Transverse colon (tissue), 4 donors: ENCODE measurements around the gene OCA2. TPM values are rescaled to one million over a fixed set of nuclear protein-coding genes. Genes with fewer than 3 reads are reported as not detected.
"Not testable (repeated sequence)": the region's sequence is repeated elsewhere in the genome, so short reads cannot be mapped to it uniquely, and the experiment has no call there.

Experiments
- DNase-seq: peaks from one replicate; pipeline ENCODE4 v3.0.0-alpha.2; 2019
- H3K27ac ChIP-seq, 4 donors: fragments of 200-600 bp; sonication (generic); 2 replicates each; pipeline ENCODE4 v1.5.1; 2016 to 2018; ENCODE audit warnings: inconsistent platforms in 4 of 4
- H3K27me3 ChIP-seq: fragments of 200-600 bp; sonication (generic); 2 replicates; pipeline ENCODE4 v1.5.1; 2017; ENCODE audit warnings: inconsistent platforms
- H3K36me3 ChIP-seq, 4 donors: fragments of 200-600 bp; sonication (generic); 2 replicates each; pipeline ENCODE4 v1.5.1; 2017 to 2019; ENCODE audit warnings: inconsistent platforms in 4 of 4
- H3K4me1 ChIP-seq, 4 donors: fragments of 200-600 bp; sonication (generic); 2 replicates each; pipeline ENCODE4 v1.5.1; 2017 to 2020; ENCODE audit warnings: inconsistent platforms in 4 of 4
- H3K4me3 ChIP-seq, 4 donors: fragments of 200-600 bp; sonication (generic); 1 replicate in 1 of 4; 2 replicates in 3 of 4; pipeline versions ENCODE4 v1.5.1 to v1.6.1; 2017 to 2019; ENCODE audit warnings: inconsistent platforms in 4 of 4
- H3K9me3 ChIP-seq, 2 donors: fragments of 200-600 bp; sonication (generic); 2 replicates each; pipeline ENCODE4 v1.5.1; 2017 to 2019; ENCODE audit warnings: inconsistent platforms in 2 of 2
- CTCF ChIP-seq, 5 experiments: fragments of 200-600 bp in 3 of 5; fragments of 450-650 bp in 2 of 5; sonication (generic) in 3 of 5; IDR thresholded peaks; 1 replicate in 2 of 5; 2 replicates in 3 of 5; pipeline ENCODE4 v1.5.1; 2016 to 2017; ENCODE audit warnings: antibody characterized with exemption in 5 of 5, inconsistent platforms in 3 of 5, mild to moderate bottlenecking in 2 of 5, moderate library complexity in 1 of 5
- EP300 ChIP-seq: sonication (generic); formaldehyde crosslinking; IDR thresholded peaks from one replicate; pipeline ENCODE4 v1.6.1; 2017; ENCODE audit warnings: antibody characterized with exemption, low read depth
- POLR2A ChIP-seq: fragments of 450-650 bp; IDR thresholded peaks from one replicate; pipeline ENCODE4 v1.6.1; 2016; ENCODE audit warnings: antibody characterized with exemption, mild to moderate bottlenecking, moderate library complexity
- POLR2AphosphoS5 ChIP-seq, 3 donors: sonication (generic); formaldehyde crosslinking; IDR thresholded peaks; one replicate each; pipeline ENCODE4 v1.6.1; 2016; ENCODE audit warnings: antibody characterized with exemption in 3 of 3
- WGBS, 2 donors: methylation state at CpG; one replicate each; pipeline ENCODE4 v1.1.5; 2018; ENCODE audit warnings: low coverage in 1 of 2; 5-methylcytosine and 5-hydroxymethylcytosine counted together
- in situ Hi-C, 4 donors: fragments of 200-750 bp; cut with MboI; loops; one replicate each; pipeline versions ENCODE4 v1.15.0 to v1.15.1; 2017; ENCODE audit warnings: low sequenced_read_pairs in 3 of 4, low pct_ligation_motif_present in 1 of 4, low pct_unique_long_range_greater_than_20kb in 1 of 4
- intact Hi-C: fragments of 100-400 bp; cut with DNase I; formaldehyde crosslinking; loops from one replicate; pipeline ENCODE4 v1.15.1; 2023; ENCODE audit warnings: low total_unique reads
- total RNA-seq, 4 donors: library from RNA; depleted of rRNA; stranded (reverse); fragments of >200 nt; gene quantifications; one replicate each; pipeline ENCODE4 v1.1.0, GENCODE V29; 2016

Gene OCA2
- total RNA-seq, 4 donors from 2014 or later: 1.4 to 1.9 TPM; not detected in 2

- WGBS, 2 donors: 68 to 72% methylated on average over 4 to 5 of the region's 5 CpGs
- Histone ChIP-seq H3K4me1 (no peaks in the 10 kb centered on the region), H3K9me3 (peaks cover 0 to 4% of the 10 kb centered on the region in 2 donors), H3K27me3 (no peaks in the 10 kb centered on the region), H3K36me3 (no peaks in the 10 kb centered on the region), H3K4me3 (no peak overlapping the region), H3K27ac (no peak overlapping the region)
- in situ Hi-C loops (no loop called here), intact Hi-C loops (no loop called here)
- TF ChIP-seq POLR2AphosphoS5 (IDR thresholded peaks at IDR 0.05) (no peak), POLR2A (no peak), EP300 (no peak), CTCF (IDR thresholded peaks at IDR 0.05) (no peak)
- DNase-seq: no peak
Measured at GRCh38 chr15:27850050-27850449, 249.1 kb downstream of the OCA2 start.

- intact Hi-C loops, in situ Hi-C loops, H3K27ac ChIP-seq, H3K27me3 ChIP-seq, H3K36me3 ChIP-seq, H3K4me1 ChIP-seq, H3K9me3 ChIP-seq, H3K4me3 ChIP-seq, DNase-seq: not testable (repeated sequence)
- WGBS, 2 donors: 17 to 38% methylated on average over 1 to 5 of the region's 5 CpGs
Measured at GRCh38 chr15:27848936-27849335, 250.2 kb downstream of the OCA2 start.

- no peak for TF ChIP-seq POLR2AphosphoS5 (IDR thresholded peaks at IDR 0.05)
- no peak for TF ChIP-seq CTCF (IDR thresholded peaks at IDR 0.05)
- TF ChIP-seq POLR2A: no peak
- TF ChIP-seq EP300: no peak
- Histone ChIP-seq H3K4me1 (no peaks in the 10 kb centered on the region), H3K27me3 (no peaks in the 10 kb centered on the region), H3K4me3 (no peak overlapping the region), H3K36me3 (no peaks in the 10 kb centered on the region), H3K27ac (no peak overlapping the region), H3K9me3 (no peaks in the 10 kb centered on the region)
- intact Hi-C loops (no loop called here), in situ Hi-C loops (no loop called here)
- 85% methylated on average over 15 of the region's 15 CpGs; no CpG with 5 or more reads in 1 of the 2 donors for WGBS, 2 donors
- DNase-seq: no peak
Measured at GRCh38 chr15:27847775-27848710, 251.1 kb downstream of the OCA2 start.

- in situ Hi-C loops (no loop called here), intact Hi-C loops (no loop called here)
- H3K9me3 ChIP-seq: no peaks in the 10 kb centered on the region
- TF ChIP-seq POLR2AphosphoS5 (IDR thresholded peaks at IDR 0.05) (no peak), EP300 (no peak), CTCF (IDR thresholded peaks at IDR 0.05) (no peak), POLR2A (no peak)
- H3K4me3 ChIP-seq: no peak overlapping the region
- H3K27me3 ChIP-seq: no peaks in the 10 kb centered on the region
- no peak for DNase-seq
- no peak overlapping the region for H3K27ac ChIP-seq
- H3K36me3 ChIP-seq: no peaks in the 10 kb centered on the region
- WGBS, 2 donors: 70 to 78% methylated on average over 3 to 10 of the region's 10 CpGs
- H3K4me1 ChIP-seq: no peaks in the 10 kb centered on the region
Measured at GRCh38 chr15:27846722-27847395, 252.3 kb downstream of the OCA2 start.
